Endothelial cell of umbilical vein (primary cell): Measurements from ENCODE around the gene ARHGEF37. TPM values are rescaled to one million over a fixed set of nuclear protein-coding genes. Genes with fewer than 3 reads are reported as not detected.

Source experiments
- BruUV-seq: library from RNA; stranded (reverse); fragments of 400-500 nt; replicated peaks from 2 replicates; lab custom pipeline; 2021; lab: Mats Ljungman, UMichigan
- CTCF ChIA-PET: fragments of 300-600, 350-600 bp; sonication (Branson Sonifier 250); formaldehyde crosslinking; loops from one replicate; lab custom pipeline; 2021; ENCODE audit warnings: antibody characterized with exemption, inconsistent platforms; lab: Charles Lee
- POLR2A ChIA-PET: fragments of 300-600, 350-600 bp; sonication (Branson Sonifier 250); formaldehyde crosslinking; loops from one replicate; lab custom pipeline; 2021; ENCODE audit warnings: antibody characterized with exemption, inconsistent platforms; lab: Charles Lee
- DNase-seq: peaks from one replicate; pipeline ENCODE4 v3.0.0-alpha.2; 2011; ENCODE audit warnings: low read depth, low spot score
- FAIRE-seq: peaks from 2 replicates; lab custom pipeline; 2011; peaks lifted over from hg19 to GRCh38; lab: Jason Lieb, UNC
- H2AFZ ChIP-seq: 2 replicates; pipeline ENCODE4 v1.6.0; 2012; ENCODE audit warnings: low read depth, low read length, control low read depth, inconsistent platforms
- H3K27ac ChIP-seq: 2 replicates; pipeline ENCODE4 v1.5.1; 2011; ENCODE audit warnings: low read depth, mild to moderate bottlenecking, control low read depth, low read length, moderate library complexity; ENCODE audit not compliant: insufficient read depth
- H3K27me3 ChIP-seq, 2 experiments: 2 replicates each; pipeline versions ENCODE4 v1.6.0 to v1.6.1; 2011; ENCODE audit warnings: low read length in 2 of 2, mixed read lengths in 1 of 2; ENCODE audit not compliant: control insufficient read depth in 2 of 2, insufficient read depth in 2 of 2
- H3K36me3 ChIP-seq, 2 experiments: 2 replicates in 1 of 2; 3 replicates in 1 of 2; pipeline ENCODE4 v1.5.1; 2011; ENCODE audit warnings: low read length in 2 of 2, mild to moderate bottlenecking in 1 of 2, moderate library complexity in 1 of 2; ENCODE audit not compliant: control insufficient read depth in 2 of 2, insufficient read depth in 2 of 2; ENCODE audit errors: extremely low read depth in 1 of 2
- H3K4me1 ChIP-seq: 3 replicates; pipeline ENCODE4 v1.5.1; 2011; ENCODE audit warnings: mild to moderate bottlenecking, low read length; ENCODE audit not compliant: control insufficient read depth, insufficient read depth; ENCODE audit errors: extremely low read depth
- H3K4me2 ChIP-seq: 2 replicates; pipeline ENCODE4 v1.6.1; 2011; ENCODE audit warnings: low read length, control low read depth, mixed read lengths; ENCODE audit not compliant: insufficient read depth
- H3K4me3 ChIP-seq, 3 experiments: fragments of 200-600 bp in 1 of 3; sonication (generic), shearing (Covaris generic) in 1 of 3; replicated peaks in 1 of 3; 2 replicates each; pipeline ENCODE4 v1.5.1; 2011 to 2016; ENCODE audit warnings: control low read depth in 3 of 3, low read length in 3 of 3, mild to moderate bottlenecking in 2 of 3, inconsistent platforms in 1 of 3, low read depth in 1 of 3, moderate library complexity in 1 of 3; ENCODE audit not compliant: insufficient read depth in 1 of 3
- H3K79me2 ChIP-seq: 2 replicates; pipeline ENCODE4 v1.6.0; 2012; ENCODE audit warnings: low read length, inconsistent platforms; ENCODE audit not compliant: control insufficient read depth, insufficient read depth
- H3K9ac ChIP-seq: replicated peaks from 2 replicates; pipeline ENCODE3; 2011; ENCODE audit warnings: low read length, control low read depth; ENCODE audit not compliant: insufficient read depth; ENCODE audit errors: extremely low read depth
- H3K9me1 ChIP-seq: replicated peaks from 3 replicates; pipeline ENCODE4 v1.6.0; 2011; ENCODE audit warnings: mild to moderate bottlenecking, low read length; ENCODE audit not compliant: control insufficient read depth, insufficient read depth; ENCODE audit errors: extremely low read depth
- H3K9me3 ChIP-seq: replicated peaks from 2 replicates; pipeline ENCODE4 v1.5.1; 2012; ENCODE audit warnings: low read length, inconsistent platforms; ENCODE audit not compliant: control insufficient read depth, insufficient read depth
- H4K20me1 ChIP-seq: replicated peaks from 2 replicates; pipeline ENCODE3; 2011; ENCODE audit warnings: mild to moderate bottlenecking, low read length; ENCODE audit not compliant: control insufficient read depth, insufficient read depth; ENCODE audit errors: extremely low read depth
- CTCF ChIP-seq, 2 donors: IDR thresholded peaks; 1 replicate in 1 of 2; 2 replicates in 1 of 2; pipeline ENCODE4 v1.5.1; 2011; ENCODE audit warnings: low read length in 2 of 2, mild to moderate bottlenecking in 2 of 2, moderate library complexity in 2 of 2, control low read depth in 1 of 2, inconsistent platforms in 1 of 2, low read depth in 1 of 2; ENCODE audit not compliant: insufficient read depth in 1 of 2; ENCODE audit errors: extremely low read depth in 1 of 2
- EZH2 ChIP-seq: IDR thresholded peaks from 2 replicates; pipeline ENCODE4 v1.6.1; 2012; ENCODE audit warnings: borderline replicate concordance, low read depth, mild to moderate bottlenecking, moderate library complexity, low read length, inconsistent platforms; ENCODE audit not compliant: severe bottlenecking
- FOS ChIP-seq: IDR thresholded peaks from 2 replicates; pipeline ENCODE4 v1.6.1; 2011; ENCODE audit warnings: mild to moderate bottlenecking, low read length, moderate library complexity, borderline replicate concordance; ENCODE audit not compliant: insufficient read depth
- GATA2 ChIP-seq: IDR thresholded peaks from 2 replicates; pipeline ENCODE4 v1.7.0; 2011; ENCODE audit warnings: low read depth, mild to moderate bottlenecking, moderate library complexity, mixed read lengths, low read length; ENCODE audit not compliant: insufficient read length, insufficient read depth
- JUN ChIP-seq: IDR thresholded peaks from 2 replicates; pipeline ENCODE4 v1.6.1; 2011; ENCODE audit warnings: borderline replicate concordance, low read depth; ENCODE audit not compliant: insufficient read length, insufficient read depth
- MAX ChIP-seq: IDR thresholded peaks from 2 replicates; pipeline ENCODE4 v1.6.1; 2011; ENCODE audit not compliant: insufficient read depth, insufficient read length
- MYC ChIP-seq: IDR thresholded peaks from one replicate; pipeline ENCODE4 v1.6.1; 2011; ENCODE audit warnings: mild to moderate bottlenecking, low read depth, low read length
- POLR2A ChIP-seq: IDR thresholded peaks from 2 replicates; pipeline ENCODE4 v1.6.1; 2012; ENCODE audit warnings: low read depth, mild to moderate bottlenecking, control low read depth, low read length
- POLR2AphosphoS5 ChIP-seq: IDR thresholded peaks from 2 replicates; pipeline ENCODE4 v1.6.1; 2012; ENCODE audit warnings: low read depth, mild to moderate bottlenecking, control low read depth, low read length, moderate library complexity; ENCODE audit not compliant: insufficient read depth
- dilution Hi-C: fragments of 300-500 bp; cut with MboI; formaldehyde crosslinking; loops from one replicate; pipeline ENCODE4 v1.15.0; 2019; ENCODE audit warnings: low sequenced_read_pairs; ENCODE audit not compliant: extremely low pct_ligation_motif_present
- intact Hi-C: fragments of 100-400 bp; cut with micrococcal nuclease; formaldehyde crosslinking; loops from one replicate; pipeline ENCODE4 v1.10.0; 2022
- polyA plus RNA-seq, 4 experiments: library from polyadenylated mRNA; depleted of rRNA in 3 of 4; stranded (reverse) in 3 of 4; unstranded in 1 of 4; fragments of >200 nt; gene quantifications; 2 replicates each; pipeline versions ENCODE4 v1.2.1 to v1.2.3, GENCODE V29; 2011 to 2012; ENCODE audit warnings: missing spikeins in 1 of 4
- total RNA-seq: library from RNA; stranded (reverse); gene quantifications from 2 replicates; pipeline ENCODE4 v1.2.3, GENCODE V29; 2021

Gene ARHGEF37
- total and polyA plus RNA-seq, 2 donors (not counting 3 experiments of a cell fraction or from before 2014, with no cell fraction given) = 4.9 to 7.0 TPM

GRCh38 chr5:149627070-149627469 is 45.8 kb downstream of the ARHGEF37 start:
- Histone ChIP-seq H3K4me3 (no peak overlapping the region), H3K27me3 (no peaks in the 10 kb centered on the region), H3K36me3 (peaks cover 0 to 3% of the 10 kb centered on the region in 2 experiments), H4K20me1 (no peaks in the 10 kb centered on the region), H3K27ac (no peak overlapping the region), H3K9me1 (no peaks in the 10 kb centered on the region), H3K4me2 (no peak overlapping the region), H3K9ac (no peak overlapping the region), H3K9me3 (no peaks in the 10 kb centered on the region), H2AFZ (no peak overlapping the region), H3K4me1 (peaks cover 8% of the 10 kb centered on the region), H3K79me2 (no peaks in the 10 kb centered on the region)
- intact Hi-C loops (no loop called here), dilution Hi-C loops (no loop called here)
- no peak for FAIRE-seq
- ChIA-PET CTCF (no interaction called here), POLR2A (no interaction called here)
- TF ChIP-seq EZH2 (no peak), POLR2A (no peak), CTCF (IDR thresholded peaks at IDR 0.05; ENCODE audit: extremely low read depth in 1 of 2, insufficient read depth in 1 of 2, low read depth in 1 of 2, low read length in 2 of 2) (no peak), MAX (no peak), POLR2AphosphoS5 (no peak), GATA2 (no peak), FOS (no peak), MYC (no peak), JUN (no peak)
- no peak for DNase-seq
- BruUV-seq = no TSS peak
